Measurements from ENCODE around the gene UMPS. TPM values are rescaled to one million over a fixed set of nuclear protein-coding genes. Genes with fewer than 3 reads are reported as not detected.

The UMPS gene
- total RNA-seq, 4 donors from 2014 or later, result 15.6 to 28.4 (median 23.0) TPM

GRCh38 chr3:124695369-124695768, 34.9 kb upstream of the UMPS start:
- Histone ChIP-seq H3K9me3 (no peaks in the 10 kb centered on the region), H3K27me3 (no peaks in the 10 kb centered on the region), H3K4me3 (no peak overlapping the region), H3K4me1 (peaks cover 0 to 13% (median 0%) of the 10 kb centered on the region in 4 donors), H3K27ac (no peak overlapping the region), H3K36me3 (no peaks in the 10 kb centered on the region)
- no peak for DNase-seq
- TF ChIP-seq CTCF (IDR thresholded peaks at IDR 0.05) (no peak), POLR2A (IDR thresholded peaks at IDR 0.05) (no peak)

- Histone ChIP-seq H3K27ac (no peak overlapping the region), H3K9me3 (no peaks in the 10 kb centered on the region), H3K4me1 (peaks cover 0 to 13% (median 0%) of the 10 kb centered on the region in 4 donors), H3K27me3 (no peaks in the 10 kb centered on the region), H3K36me3 (no peaks in the 10 kb centered on the region), H3K4me3 (no peak overlapping the region)
- TF ChIP-seq POLR2A (IDR thresholded peaks at IDR 0.05), result no peak
- TF ChIP-seq CTCF (IDR thresholded peaks at IDR 0.05), result no peak
- no peak for DNase-seq
Measured at GRCh38 chr3:124696006-124696405, 34.2 kb upstream of the UMPS start.

- Histone ChIP-seq H3K4me3 (no peak overlapping the region), H3K27me3 (no peaks in the 10 kb centered on the region), H3K27ac (no peak overlapping the region), H3K9me3 (no peaks in the 10 kb centered on the region), H3K4me1 (peaks cover 0 to 13% (median 0%) of the 10 kb centered on the region in 4 donors), H3K36me3 (no peaks in the 10 kb centered on the region)
- TF ChIP-seq POLR2A (IDR thresholded peaks at IDR 0.05) (no peak), CTCF (IDR thresholded peaks at IDR 0.05) (no peak)
- no peak for DNase-seq
Measured at GRCh38 chr3:124697302-124697701, 33.0 kb upstream of the UMPS start.

GRCh38 chr3:124698030-124698770, 32.1 kb upstream of the UMPS start:
- Histone ChIP-seq H3K27ac (no peak overlapping the region), H3K36me3 (no peaks in the 10 kb centered on the region), H3K27me3 (no peaks in the 10 kb centered on the region), H3K4me3 (no peak overlapping the region), H3K4me1 (peaks cover 0 to 13% (median 0%) of the 10 kb centered on the region in 4 donors), H3K9me3 (no peaks in the 10 kb centered on the region)
- DNase-seq, result no peak
- no peak for TF ChIP-seq CTCF (IDR thresholded peaks at IDR 0.05)

GRCh38 chr3:124699051-124699450, 31.2 kb upstream of the UMPS start:
- Histone ChIP-seq H3K27ac (peak overlapping the region in 2 of 4 donors; percentile 72 to 74), H3K4me3 (no peak overlapping the region), H3K27me3 (no peaks in the 10 kb centered on the region), H3K36me3 (no peaks in the 10 kb centered on the region), H3K4me1 (peaks cover 0 to 13% (median 0%) of the 10 kb centered on the region in 4 donors), H3K9me3 (no peaks in the 10 kb centered on the region)
- DNase-seq, result no peak
- TF ChIP-seq CTCF (IDR thresholded peaks at IDR 0.05) (no peak), POLR2A (IDR thresholded peaks at IDR 0.05) (no peak)

Measured in Peyer's patch (tissue), 4 donors.